PC-9 (cell line): ENCODE data around the gene SHISA7. TPM values are rescaled to one million over a fixed set of nuclear protein-coding genes. Genes with fewer than 3 reads are reported as not detected.
"Not testable (repeated sequence)": the region's sequence is repeated elsewhere in the genome, so short reads cannot be mapped to it uniquely, and the experiment has no call there.

Source experiments
- BruUV-seq: library from RNA; stranded (reverse); fragments of 400-500 nt; replicated peaks from 2 replicates; lab custom pipeline; 2021; lab: Mats Ljungman, UMichigan
- CTCF ChIA-PET: fragments of 300-600 bp; sonication (Branson Sonifier 250); formaldehyde crosslinking; loops from one replicate; lab custom pipeline; 2022; ENCODE audit warnings: antibody characterized with exemption; lab: Charles Lee
- POLR2A ChIA-PET: fragments of 300-600 bp; sonication (Branson Sonifier 250); formaldehyde crosslinking; loops from one replicate; lab custom pipeline; 2022; ENCODE audit warnings: antibody characterized with exemption; ENCODE audit not compliant: unreplicated experiment; lab: Charles Lee
- DNase-seq, 2 experiments: peaks; one replicate each; pipeline versions ENCODE4 v3.0.0 to v3.0.0-alpha.2; 2015 to 2022; ENCODE audit warnings: mixed read lengths in 1 of 2
- H2AFZ ChIP-seq: fragments of 200-600 bp; sonication (generic); 2 replicates; pipeline ENCODE4 v1.8.1; 2017; ENCODE audit warnings: antibody characterized with exemption
- H3F3A ChIP-seq: fragments of 200-600 bp; sonication (generic); 2 replicates; pipeline ENCODE4 v1.8.1; 2017; ENCODE audit warnings: antibody characterized with exemption, mild to moderate bottlenecking, low read depth; ENCODE audit not compliant: insufficient read depth
- H3K27ac ChIP-seq: fragments of 200-600 bp; sonication (generic); 2 replicates; pipeline ENCODE4 v1.6.1; 2016; ENCODE audit warnings: mixed run types
- H3K27me3 ChIP-seq: fragments of 200-600 bp; sonication (generic); 2 replicates; pipeline ENCODE4 v1.6.1; 2016; ENCODE audit warnings: low read depth, mixed run types; ENCODE audit not compliant: insufficient read depth
- H3K36me3 ChIP-seq: fragments of 200-600 bp; sonication (generic); 2 replicates; pipeline ENCODE4 v1.6.1; 2016; ENCODE audit warnings: low read depth, mixed run types
- H3K4me1 ChIP-seq: fragments of 200-600 bp; sonication (generic); replicated peaks from 2 replicates; pipeline ENCODE4 v1.6.1; 2016; ENCODE audit warnings: mixed run types; ENCODE audit not compliant: insufficient read depth
- H3K4me2 ChIP-seq: fragments of 200-600 bp; sonication (generic); 2 replicates; pipeline ENCODE4 v1.6.1; 2017; ENCODE audit warnings: mixed run types
- H3K4me3 ChIP-seq: fragments of 200-600 bp; sonication (generic); 2 replicates; pipeline ENCODE4 v1.6.1; 2016; ENCODE audit warnings: mixed run types
- H3K79me2 ChIP-seq: fragments of 200-600 bp; sonication (generic); 2 replicates; pipeline ENCODE4 v1.6.1; 2017; ENCODE audit warnings: low read depth, mixed run types
- H3K9me2 ChIP-seq: fragments of 200-600 bp; sonication (generic); 2 replicates; pipeline ENCODE4 v1.8.1; 2017; ENCODE audit warnings: mild to moderate bottlenecking; ENCODE audit not compliant: insufficient read depth
- H3K9me3 ChIP-seq: fragments of 200-600 bp; sonication (generic); 2 replicates; pipeline ENCODE4 v1.8.1; 2016; ENCODE audit warnings: low read depth; ENCODE audit not compliant: insufficient read depth
- H4K20me1 ChIP-seq: fragments of 200-600 bp; sonication (generic); 2 replicates; pipeline ENCODE4 v1.8.1; 2017; ENCODE audit not compliant: insufficient read depth
- EZH2 ChIP-seq: fragments of 200-600 bp; sonication (generic); IDR thresholded peaks from 2 replicates; pipeline ENCODE4 v1.8.0; 2017; ENCODE audit warnings: antibody characterized with exemption, low read depth
- intact Hi-C: fragments of 100-400 bp; cut with micrococcal nuclease; formaldehyde crosslinking; loops from one replicate; pipeline ENCODE4 v1.10.0; 2022; ENCODE audit not compliant: unreplicated experiment
- total RNA-seq: library from RNA; stranded (reverse); gene quantifications from 2 replicates; pipeline ENCODE4 v1.2.3, GENCODE V29; 2021
- TF ChIP-seq, protein P1 (sequence below): fragments of 200-600 bp; sonication (generic); conservative IDR thresholded peaks from 2 replicates; pipeline ENCODE4 v1.6.1; 2017; ENCODE audit warnings: mixed run types, antibody characterized with exemption, mild to moderate bottlenecking, moderate library complexity

The SHISA7 gene
- total RNA-seq, 1 experiment from 2014 or later: not detected

DNA sequence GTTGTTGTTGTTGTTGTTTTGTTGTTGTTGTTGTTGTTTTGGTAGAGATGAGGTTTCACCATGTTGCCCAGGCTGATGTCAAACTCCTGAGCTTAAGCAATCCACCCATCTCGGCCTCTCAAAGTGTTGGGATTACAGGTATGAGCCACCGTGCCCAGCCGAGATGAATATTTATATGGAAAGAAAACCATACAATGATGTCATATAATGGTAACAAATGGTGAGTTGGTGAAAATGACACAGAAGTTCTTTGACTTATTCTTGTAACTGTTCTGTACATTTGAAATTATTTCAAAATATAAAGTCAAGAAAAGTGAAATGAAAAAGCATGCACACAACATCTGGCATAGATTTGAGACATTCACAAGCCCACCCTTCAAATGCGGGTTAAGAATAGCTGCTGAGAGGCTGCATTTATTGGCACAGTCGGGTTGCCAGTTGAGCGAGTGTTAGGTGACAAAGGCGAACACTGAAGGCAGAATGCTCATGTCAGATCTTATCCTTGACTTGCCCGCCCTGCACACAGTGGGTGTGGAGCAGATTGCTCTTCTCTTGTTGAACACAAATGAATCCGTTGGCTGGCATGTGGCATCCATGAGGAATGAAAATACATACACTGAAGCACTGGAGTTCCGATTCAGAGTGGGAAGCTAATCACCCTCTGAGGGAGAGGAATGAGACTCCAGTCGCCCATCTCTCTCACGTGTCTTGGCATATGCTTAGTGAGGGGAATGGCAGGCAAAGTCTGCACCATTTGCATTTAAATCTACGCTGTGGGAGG is 19.7 kb downstream of the SHISA7 start:
- ChIA-PET POLR2A (no interaction called here), CTCF (no interaction called here)
- no peak overlapping the region for H3K4me2 ChIP-seq
- peaks cover 76% of the 10 kb centered on the region for H3K27me3 ChIP-seq
- H3K9me3 ChIP-seq: no peaks in the 10 kb centered on the region
- no peaks in the 10 kb centered on the region; the same call in 1 of the 2 replicates for H4K20me1 ChIP-seq
- no peaks in the 10 kb centered on the region for H3K36me3 ChIP-seq
- no peaks in the 10 kb centered on the region for H3F3A ChIP-seq
- no peaks in the 10 kb centered on the region for H3K79me2 ChIP-seq
- no peak for DNase-seq
- no peak for TF ChIP-seq EZH2
- TF ChIP-seq, protein P1, sequence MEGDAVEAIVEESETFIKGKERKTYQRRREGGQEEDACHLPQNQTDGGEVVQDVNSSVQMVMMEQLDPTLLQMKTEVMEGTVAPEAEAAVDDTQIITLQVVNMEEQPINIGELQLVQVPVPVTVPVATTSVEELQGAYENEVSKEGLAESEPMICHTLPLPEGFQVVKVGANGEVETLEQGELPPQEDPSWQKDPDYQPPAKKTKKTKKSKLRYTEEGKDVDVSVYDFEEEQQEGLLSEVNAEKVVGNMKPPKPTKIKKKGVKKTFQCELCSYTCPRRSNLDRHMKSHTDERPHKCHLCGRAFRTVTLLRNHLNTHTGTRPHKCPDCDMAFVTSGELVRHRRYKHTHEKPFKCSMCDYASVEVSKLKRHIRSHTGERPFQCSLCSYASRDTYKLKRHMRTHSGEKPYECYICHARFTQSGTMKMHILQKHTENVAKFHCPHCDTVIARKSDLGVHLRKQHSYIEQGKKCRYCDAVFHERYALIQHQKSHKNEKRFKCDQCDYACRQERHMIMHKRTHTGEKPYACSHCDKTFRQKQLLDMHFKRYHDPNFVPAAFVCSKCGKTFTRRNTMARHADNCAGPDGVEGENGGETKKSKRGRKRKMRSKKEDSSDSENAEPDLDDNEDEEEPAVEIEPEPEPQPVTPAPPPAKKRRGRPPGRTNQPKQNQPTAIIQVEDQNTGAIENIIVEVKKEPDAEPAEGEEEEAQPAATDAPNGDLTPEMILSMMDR: no peak
- H2AFZ ChIP-seq: no peak overlapping the region
- H3K4me1 ChIP-seq: no peaks in the 10 kb centered on the region
- H3K27ac ChIP-seq: no peak overlapping the region
- BruUV-seq: no TSS peak
- intact Hi-C loops: no loop called here
- H3K9me2 ChIP-seq: no peaks in the 10 kb centered on the region
- H3K4me3 ChIP-seq: no peak overlapping the region

DNA sequence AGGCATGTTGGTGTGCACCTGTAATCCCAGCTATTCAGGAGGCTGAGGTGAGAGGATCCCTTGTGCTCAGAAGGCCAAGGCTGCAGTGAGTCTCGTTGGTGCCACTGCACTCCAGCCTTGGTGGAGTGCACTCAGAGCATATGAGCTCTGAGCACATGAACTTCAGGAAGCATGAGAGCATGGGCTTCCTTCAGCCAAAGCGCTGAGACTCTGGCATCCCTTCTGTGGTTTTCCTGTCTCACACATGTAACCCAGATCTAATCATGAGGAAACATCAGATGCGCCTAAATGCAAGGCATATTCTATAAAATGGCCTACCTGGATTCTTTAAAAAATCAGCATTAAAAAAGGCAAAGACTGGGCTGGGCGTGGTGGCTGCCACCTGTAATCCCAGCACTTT is 21.8 kb downstream of the SHISA7 start:
- H3F3A ChIP-seq, H3K36me3 ChIP-seq, H3K79me2 ChIP-seq, intact Hi-C loops, H2AFZ ChIP-seq, H3K9me2 ChIP-seq, CTCF ChIA-PET, H3K4me3 ChIP-seq, H3K4me2 ChIP-seq, H3K27ac ChIP-seq, H3K9me3 ChIP-seq, H4K20me1 ChIP-seq, H3K4me1 ChIP-seq, BruUV-seq, POLR2A ChIA-PET: not testable (repeated sequence)
- DNase-seq: peak in 1 of 2 experiments; percentile 16
- H3K27me3 ChIP-seq: peaks cover 61% of the 10 kb centered on the region

DNA sequence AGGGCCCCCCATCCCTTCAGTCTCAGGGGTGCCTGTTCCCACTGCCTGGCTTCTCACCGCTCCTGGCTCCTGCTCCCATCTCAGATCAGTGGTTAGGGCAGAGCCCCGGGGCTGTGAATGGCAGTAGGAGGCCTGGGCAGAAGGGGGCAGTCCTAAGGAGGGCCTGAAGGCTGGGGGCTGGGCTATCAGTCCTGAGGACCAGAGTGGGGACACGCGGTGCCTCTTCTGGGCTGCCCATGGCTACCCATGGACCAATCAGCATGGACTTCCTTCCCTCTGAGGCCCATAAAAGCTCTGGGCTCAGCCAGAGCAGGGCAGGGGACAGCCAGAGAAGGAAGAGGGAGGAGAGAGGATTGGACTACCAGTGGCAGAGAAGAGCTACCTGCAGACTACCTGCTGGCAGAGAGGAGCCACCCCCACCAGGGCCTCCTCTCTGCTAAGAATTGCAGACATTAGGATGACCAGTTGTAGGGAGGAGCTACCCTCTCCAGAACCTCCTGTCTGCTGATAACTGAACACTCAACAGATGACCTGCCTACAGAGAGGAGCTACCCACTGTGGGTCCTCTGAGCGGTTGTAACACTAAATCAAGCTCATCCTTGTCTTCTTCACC is 23.4 kb downstream of the SHISA7 start:
- no peaks in the 10 kb centered on the region for H3K36me3 ChIP-seq
- H3F3A ChIP-seq: peaks cover 8% of the 10 kb centered on the region; the same call in 1 of the 2 replicates
- H4K20me1 ChIP-seq: no peaks in the 10 kb centered on the region; the same call in 1 of the 2 replicates
- H3K9me2 ChIP-seq: no peaks in the 10 kb centered on the region
- DNase-seq: peak in 1 of 2 experiments; percentile 32
- no peak overlapping the region for H3K4me2 ChIP-seq
- no peaks in the 10 kb centered on the region for H3K4me1 ChIP-seq
- no peaks in the 10 kb centered on the region for H3K9me3 ChIP-seq
- ChIA-PET POLR2A (no interaction called here), CTCF (interaction anchor here (0.6 to 1.8 kb wide), 2 partner anchors 84 to 834 kb away, joined by 3 to 6 read pairs; no protein-coding TSS in a partner anchor)
- TF ChIP-seq, protein P1: no peak
- no peak for TF ChIP-seq EZH2
- intact Hi-C loops: loop anchor here (5.0 kb wide), 2 partner anchors 83 to 537 kb away; no protein-coding TSS in a partner anchor
- H2AFZ ChIP-seq: no peak overlapping the region
- BruUV-seq: no TSS peak
- no peak overlapping the region for H3K4me3 ChIP-seq
- peaks cover 45% of the 10 kb centered on the region for H3K27me3 ChIP-seq
- H3K79me2 ChIP-seq: no peaks in the 10 kb centered on the region
- H3K27ac ChIP-seq: no peak overlapping the region
